Measurements from ENCODE around the gene DENND6B.
"Not testable (repeated sequence)": the region's sequence is repeated elsewhere in the genome, so short reads cannot be mapped to it uniquely, and the experiment has no call there.

DENND6B gene

GRCh38 chr22:50280022-50280707 lies 46.6 kb downstream of the DENND6B start:
- ATAC-seq = no peak
- no peak for DNase-seq (ENCODE audit: low spot score in 2 of 2)
- H3K4me3 Mint-ChIP-seq = no peak overlapping the region
- no peaks in the 10 kb centered on the region for H3K9me3 Mint-ChIP-seq
- H3K4me1 Mint-ChIP-seq = no peaks in the 10 kb centered on the region
- H3K27ac Mint-ChIP-seq = no peak overlapping the region
- H3K36me3 Mint-ChIP-seq = no peaks in the 10 kb centered on the region

GRCh38 chr22:50278956-50279619 lies 47.7 kb downstream of the DENND6B start:
- no peak overlapping the region for H3K27ac Mint-ChIP-seq
- H3K4me3 Mint-ChIP-seq = no peak overlapping the region
- no peaks in the 10 kb centered on the region for H3K36me3 Mint-ChIP-seq
- H3K9me3 Mint-ChIP-seq = no peaks in the 10 kb centered on the region
- ATAC-seq (no peak), DNase-seq (ENCODE audit: low spot score in 2 of 2) (no peak)
- peaks cover 2% of the 10 kb centered on the region for H3K4me1 Mint-ChIP-seq

GRCh38 chr22:50278461-50278860 lies 48.4 kb downstream of the DENND6B start:
- no peak for DNase-seq (ENCODE audit: low spot score in 2 of 2)
- H3K4me1 Mint-ChIP-seq = peaks cover 7% of the 10 kb centered on the region
- H3K4me3 Mint-ChIP-seq = no peak overlapping the region
- H3K9me3 Mint-ChIP-seq = no peaks in the 10 kb centered on the region
- H3K36me3 Mint-ChIP-seq = no peaks in the 10 kb centered on the region
- ATAC-seq = no peak
- H3K27ac Mint-ChIP-seq = no peak overlapping the region

DNA sequence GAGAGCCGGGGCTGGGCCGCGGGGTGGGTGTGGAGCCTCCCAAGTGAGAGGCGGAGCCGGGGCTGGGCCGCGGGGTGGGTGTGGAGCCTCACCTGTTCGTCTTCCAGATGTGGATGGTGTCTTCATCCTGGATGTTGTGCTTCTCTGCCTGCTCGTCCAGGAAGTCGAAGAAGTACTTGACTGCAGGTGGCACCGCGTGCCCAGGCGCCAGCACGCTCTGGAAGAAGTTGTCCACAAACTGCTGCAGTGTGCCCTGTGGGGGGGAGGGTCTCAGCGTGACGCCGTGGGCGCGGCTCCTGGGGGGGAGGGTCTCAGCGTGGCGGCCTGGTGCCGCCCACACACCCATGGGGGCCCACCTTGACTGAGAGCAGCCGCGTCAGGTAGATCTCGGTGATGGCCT lies 49.1 kb downstream of the DENND6B start:
- H3K9me3 Mint-ChIP-seq = no peaks in the 10 kb centered on the region
- ATAC-seq (no peak), DNase-seq (ENCODE audit: low spot score in 2 of 2) (no peak)
- H3K4me3 Mint-ChIP-seq = no peak overlapping the region
- no peak overlapping the region for H3K27ac Mint-ChIP-seq
- H3K36me3 Mint-ChIP-seq = no peaks in the 10 kb centered on the region
- peaks cover 7% of the 10 kb centered on the region for H3K4me1 Mint-ChIP-seq

GRCh38 chr22:50276143-50276542 lies 50.7 kb downstream of the DENND6B start:
- peaks cover 7% of the 10 kb centered on the region for H3K4me1 Mint-ChIP-seq
- no peaks in the 10 kb centered on the region for H3K9me3 Mint-ChIP-seq
- H3K4me3 Mint-ChIP-seq = no peak overlapping the region
- ATAC-seq (peak; percentile 75), DNase-seq (ENCODE audit: low spot score in 2 of 2) (peak; percentile 42 to 75)
- H3K36me3 Mint-ChIP-seq = no peaks in the 10 kb centered on the region
- no peak overlapping the region for H3K27ac Mint-ChIP-seq

- Mint-ChIP-seq H3K4me3 (no peak overlapping the region), H3K36me3 (no peaks in the 10 kb centered on the region), H3K4me1 (peaks cover 7% of the 10 kb centered on the region), H3K9me3 (no peaks in the 10 kb centered on the region), H3K27ac (no peak overlapping the region)
- no peak for ATAC-seq
- DNase-seq (ENCODE audit: low spot score in 2 of 2) = no peak
These were observed 51.4 kb downstream of the DENND6B start for GRCh38 chr22:50275181-50276055.

GRCh38 chr22:50274771-50275170 lies 52.0 kb downstream of the DENND6B start:
- no peak for DNase-seq (ENCODE audit: low spot score in 2 of 2)
- Mint-ChIP-seq H3K27ac (no peak overlapping the region), H3K4me1 (peaks cover 7% of the 10 kb centered on the region), H3K36me3 (no peaks in the 10 kb centered on the region), H3K4me3 (no peak overlapping the region), H3K9me3 (no peaks in the 10 kb centered on the region)
- ATAC-seq = no peak

- ATAC-seq (no peak), DNase-seq (ENCODE audit: low spot score in 2 of 2) (no peak)
- peaks cover 7% of the 10 kb centered on the region for H3K4me1 Mint-ChIP-seq
- no peak overlapping the region for H3K27ac Mint-ChIP-seq
- H3K36me3 Mint-ChIP-seq = no peaks in the 10 kb centered on the region
- H3K9me3 Mint-ChIP-seq = no peaks in the 10 kb centered on the region
- H3K4me3 Mint-ChIP-seq = no peak overlapping the region
These were observed 52.5 kb downstream of the DENND6B start for GRCh38 chr22:50274311-50274710.

DNA sequence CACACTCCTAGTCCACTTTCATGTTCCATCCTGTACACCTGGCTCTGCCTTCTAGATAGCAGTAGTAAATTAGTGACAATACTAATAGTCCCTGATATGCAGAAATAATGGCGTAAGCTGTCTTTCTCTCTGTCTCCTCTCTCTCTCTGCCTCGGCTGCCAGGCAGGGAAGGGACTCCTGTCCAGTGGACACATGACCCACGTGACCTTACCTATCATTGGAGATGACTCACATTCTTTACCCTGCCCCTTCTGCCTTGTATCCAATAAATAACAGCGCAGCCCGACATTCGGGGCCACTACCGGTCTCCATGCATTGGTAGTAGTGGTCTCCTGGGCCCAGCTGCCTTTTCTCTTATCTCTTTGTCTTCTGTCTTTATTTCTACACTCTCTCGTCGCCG lies 53.0 kb downstream of the DENND6B start:
- not testable (repeated sequence) for H3K36me3 Mint-ChIP-seq; ATAC-seq; H3K4me3 Mint-ChIP-seq; DNase-seq (ENCODE audit: low spot score in 2 of 2); H3K9me3 Mint-ChIP-seq; H3K27ac Mint-ChIP-seq; H3K4me1 Mint-ChIP-seq

GRCh38 chr22:50273352-50273751 lies 53.5 kb downstream of the DENND6B start:
- not testable (repeated sequence) for H3K36me3 Mint-ChIP-seq; H3K9me3 Mint-ChIP-seq; DNase-seq (ENCODE audit: low spot score in 2 of 2); H3K4me3 Mint-ChIP-seq; H3K27ac Mint-ChIP-seq; ATAC-seq
- peaks cover 12% of the 10 kb centered on the region for H3K4me1 Mint-ChIP-seq

DNA sequence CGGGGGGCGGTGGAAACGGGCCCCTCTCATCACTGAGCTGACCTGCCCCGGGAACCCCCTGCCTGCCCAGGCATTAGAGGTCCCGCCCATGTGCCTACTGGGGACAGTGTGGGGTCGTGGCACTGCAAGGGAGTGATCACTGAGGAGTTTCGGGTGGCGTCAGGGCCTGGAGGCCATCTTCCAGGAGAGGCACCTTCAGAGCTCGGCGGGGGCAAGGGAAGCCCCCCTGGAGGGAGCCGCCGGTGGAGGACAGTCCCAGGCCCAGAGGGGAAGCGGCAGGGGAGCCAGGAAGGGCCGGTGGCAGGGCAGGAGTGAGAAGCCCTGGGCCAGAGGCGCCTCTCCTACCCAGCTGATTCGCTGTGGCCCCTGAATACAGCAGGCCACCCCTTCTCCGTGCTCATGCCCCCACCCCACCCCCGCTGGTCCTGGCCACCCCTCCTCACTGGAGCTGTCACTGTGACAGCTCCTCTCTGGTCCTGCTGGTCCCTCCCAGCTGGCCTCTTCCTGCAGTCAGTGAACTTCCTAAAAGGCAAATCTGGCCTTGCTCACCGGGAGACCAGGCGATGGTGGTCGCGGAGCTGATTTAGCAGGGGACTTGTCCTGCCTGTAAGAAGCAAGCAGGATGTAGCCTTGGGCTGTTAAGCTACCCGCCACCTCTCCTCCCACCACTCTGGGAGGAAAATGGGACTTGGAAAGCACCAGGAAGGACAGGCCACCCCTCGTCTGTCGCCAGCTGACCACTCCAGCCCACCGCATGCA lies 54.6 kb downstream of the DENND6B start:
- Mint-ChIP-seq H3K27ac (no peak overlapping the region), H3K4me3 (peak overlapping the region; percentile 24), H3K36me3 (no peaks in the 10 kb centered on the region), H3K4me1 (peaks cover 15% of the 10 kb centered on the region), H3K9me3 (no peaks in the 10 kb centered on the region)
- no peak for DNase-seq (ENCODE audit: low spot score in 2 of 2)
- ATAC-seq = no peak

- ATAC-seq (peak; percentile 27), DNase-seq (ENCODE audit: low spot score in 2 of 2) (peak; percentile 60 to 77)
- H3K4me1 Mint-ChIP-seq = peaks cover 15% of the 10 kb centered on the region
- no peak overlapping the region for H3K27ac Mint-ChIP-seq
- H3K36me3 Mint-ChIP-seq = no peaks in the 10 kb centered on the region
- H3K9me3 Mint-ChIP-seq = no peaks in the 10 kb centered on the region
- H3K4me3 Mint-ChIP-seq = peak overlapping the region; percentile 66
These were observed 55.3 kb downstream of the DENND6B start for GRCh38 chr22:50271519-50271970.

- H3K4me3 Mint-ChIP-seq = peak overlapping the region; percentile 66
- DNase-seq (ENCODE audit: low spot score in 2 of 2) = peak in 1 of 2 donors; percentile 71
- no peaks in the 10 kb centered on the region for H3K9me3 Mint-ChIP-seq
- no peaks in the 10 kb centered on the region for H3K36me3 Mint-ChIP-seq
- no peak overlapping the region for H3K27ac Mint-ChIP-seq
- ATAC-seq = peak; percentile 71
- peaks cover 15% of the 10 kb centered on the region for H3K4me1 Mint-ChIP-seq
These were observed 56.0 kb downstream of the DENND6B start for GRCh38 chr22:50270666-50271394.

DNA sequence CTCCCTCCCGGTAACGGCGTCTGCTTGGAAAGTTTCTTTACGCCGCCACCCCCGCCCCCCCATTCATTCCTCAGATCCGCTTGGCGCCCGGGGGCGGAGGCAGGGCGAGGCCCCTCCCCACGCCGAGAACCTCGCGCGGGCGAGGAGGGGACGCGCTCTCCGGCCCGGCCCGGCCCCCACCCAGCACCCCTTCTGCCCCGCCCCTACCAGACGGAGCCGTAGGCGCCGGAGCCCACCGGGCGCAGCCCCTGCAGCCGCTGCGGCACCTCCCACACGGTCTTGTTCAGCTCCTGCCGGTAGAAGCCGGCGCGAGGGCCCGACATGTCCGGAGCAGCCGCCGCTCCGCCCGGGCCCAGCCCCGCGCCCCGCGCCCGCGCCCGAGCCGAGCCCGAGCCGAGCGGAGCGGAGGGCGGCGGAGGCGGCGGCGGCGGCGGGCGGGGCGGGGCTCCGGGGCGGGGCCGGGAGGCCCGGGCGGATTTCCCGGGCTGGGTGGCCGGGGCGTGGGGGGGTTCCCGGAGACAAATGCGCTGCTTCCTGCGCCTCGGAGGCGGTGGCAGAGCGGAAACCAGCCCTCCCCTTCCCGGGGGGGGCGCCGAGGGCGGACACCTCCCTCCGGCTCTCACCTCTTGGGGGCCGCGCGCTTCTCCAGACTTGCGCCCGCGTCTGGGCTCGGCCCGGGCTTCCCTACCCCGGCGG lies 56.7 kb downstream of the DENND6B start, which contains the start of gene MAPK11:
TSS of gene MAPK11 (minus strand) at position 411 of the 696 bp plus-strand sequence. CDS start at position 323, 88 bp downstream.
- ATAC-seq = peak; percentile 67
- peak; percentile 57 to 87 for DNase-seq (ENCODE audit: low spot score in 2 of 2)
- Mint-ChIP-seq H3K4me1 (peaks cover 18% of the 10 kb centered on the region), H3K36me3 (no peaks in the 10 kb centered on the region), H3K4me3 (peak within 1 kb of the TSS; percentile 66), H3K27ac (no peak within 1 kb of the TSS), H3K9me3 (no peaks in the 10 kb centered on the region)
